Type B pancreatic cell (in vitro differentiated cells): ENCODE results near the gene EPHA2. TPM values are rescaled to one million over a fixed set of nuclear protein-coding genes. Genes with fewer than 3 reads are reported as not detected.
A peak's percentile ranks its signal among the peaks of the same experiment; 100 is the strongest.

Experiments used
- DNase-seq: peaks from one replicate; pipeline ENCODE4 v3.0.0; 2021; ENCODE audit warnings: mixed read lengths; ENCODE audit not compliant: unreplicated experiment; ENCODE audit errors: extremely low spot score
- H3K27ac Mint-ChIP-seq: 2 replicates; pipeline ENCODE4 v1.8.0; 2021; ENCODE audit warnings: mild to moderate bottlenecking, mixed read lengths
- H3K27me3 Mint-ChIP-seq: 2 replicates; pipeline ENCODE4 v1.8.0; 2021; ENCODE audit warnings: mixed read lengths
- H3K36me3 Mint-ChIP-seq: 2 replicates; pipeline ENCODE4 v1.8.0; 2021; ENCODE audit warnings: mixed read lengths
- H3K4me1 Mint-ChIP-seq: one replicate; pipeline ENCODE4 v1.8.0; 2021; ENCODE audit warnings: mixed read lengths; ENCODE audit not compliant: unreplicated experiment
- H3K4me3 Mint-ChIP-seq: 2 replicates; pipeline ENCODE4 v1.8.0; 2021; ENCODE audit warnings: mild to moderate bottlenecking, mixed read lengths
- H3K9me3 Mint-ChIP-seq: 2 replicates; pipeline ENCODE4 v1.8.0; 2021; ENCODE audit warnings: mixed read lengths
- CTCF ChIP-seq: fragments of 200-600 bp; sonication (generic); conservative IDR thresholded peaks from 2 replicates; pipeline ENCODE4 v1.5.0; 2021; ENCODE audit warnings: antibody characterized with exemption, mild to moderate bottlenecking
- total RNA-seq: library from RNA; stranded (reverse); gene quantifications from 2 replicates; pipeline ENCODE4 v1.2.1, GENCODE V29; 2021; ENCODE audit warnings: low replicate concordance

EPHA2 gene
- total RNA-seq, 1 donor from 2014 or later: 40.3 TPM

GRCh38 chr1:16143005-16143565 lies 12.8 kb downstream of the EPHA2 start:
- Mint-ChIP-seq H3K4me3 (peak overlapping the region; percentile 14), H3K36me3 (peaks cover 27% of the 10 kb centered on the region), H3K27ac (peak overlapping the region; percentile 96)

GRCh38 chr1:16142383-16142995 lies 13.4 kb downstream of the EPHA2 start:
- Mint-ChIP-seq H3K4me1 (peaks cover 40% of the 10 kb centered on the region), H3K27me3 (no peaks in the 10 kb centered on the region), H3K27ac (peak overlapping the region; percentile 84), H3K36me3 (peaks cover 21% of the 10 kb centered on the region), H3K9me3 (no peaks in the 10 kb centered on the region), H3K4me3 (peak overlapping the region; percentile 30)
- no peak for TF ChIP-seq CTCF
- no peak for DNase-seq

More at GRCh38 chr1:16143005-16143565, 12.8 kb downstream of the EPHA2 start:
- TF ChIP-seq CTCF: no peak
- no peak for DNase-seq
- H3K4me1 Mint-ChIP-seq: peaks cover 44% of the 10 kb centered on the region
- no peaks in the 10 kb centered on the region for H3K27me3 Mint-ChIP-seq
- H3K9me3 Mint-ChIP-seq: no peaks in the 10 kb centered on the region

- no peaks in the 10 kb centered on the region for H3K27me3 Mint-ChIP-seq
- no peaks in the 10 kb centered on the region for H3K9me3 Mint-ChIP-seq
- no peak for TF ChIP-seq CTCF
- H3K4me1 Mint-ChIP-seq: peaks cover 32% of the 10 kb centered on the region
- H3K36me3 Mint-ChIP-seq: peaks cover 13% of the 10 kb centered on the region
- H3K27ac Mint-ChIP-seq: peak overlapping the region; percentile 84
- no peak for DNase-seq
- H3K4me3 Mint-ChIP-seq: no peak overlapping the region
Measured at GRCh38 chr1:16141573-16142336, 14.1 kb downstream of the EPHA2 start.

- TF ChIP-seq CTCF: no peak
- Mint-ChIP-seq H3K36me3 (peaks cover 13% of the 10 kb centered on the region), H3K4me3 (no peak overlapping the region), H3K9me3 (no peaks in the 10 kb centered on the region), H3K27ac (peak overlapping the region; percentile 81), H3K27me3 (no peaks in the 10 kb centered on the region), H3K4me1 (peaks cover 21% of the 10 kb centered on the region)
- DNase-seq: no peak
Measured at GRCh38 chr1:16140068-16140596, 15.7 kb downstream of the EPHA2 start.

- Mint-ChIP-seq H3K4me3 (peak overlapping the region; percentile 31), H3K27me3 (no peaks in the 10 kb centered on the region), H3K36me3 (peaks cover 13% of the 10 kb centered on the region), H3K27ac (peak overlapping the region; percentile 81), H3K9me3 (no peaks in the 10 kb centered on the region), H3K4me1 (peaks cover 21% of the 10 kb centered on the region)
- DNase-seq: no peak
- TF ChIP-seq CTCF: no peak
Measured at GRCh38 chr1:16139473-16139962, 16.4 kb downstream of the EPHA2 start.
